ENCODE results near the gene POLR2I. TPM values are rescaled to one million over a fixed set of nuclear protein-coding genes. Genes with fewer than 3 reads are reported as not detected.

The POLR2I gene
- total and polyA plus RNA-seq, 2 of the 13 experiments (the other 11 are each of a cell fraction or from before 2014, with no cell fraction given): 40.5 to 104 TPM

DNA sequence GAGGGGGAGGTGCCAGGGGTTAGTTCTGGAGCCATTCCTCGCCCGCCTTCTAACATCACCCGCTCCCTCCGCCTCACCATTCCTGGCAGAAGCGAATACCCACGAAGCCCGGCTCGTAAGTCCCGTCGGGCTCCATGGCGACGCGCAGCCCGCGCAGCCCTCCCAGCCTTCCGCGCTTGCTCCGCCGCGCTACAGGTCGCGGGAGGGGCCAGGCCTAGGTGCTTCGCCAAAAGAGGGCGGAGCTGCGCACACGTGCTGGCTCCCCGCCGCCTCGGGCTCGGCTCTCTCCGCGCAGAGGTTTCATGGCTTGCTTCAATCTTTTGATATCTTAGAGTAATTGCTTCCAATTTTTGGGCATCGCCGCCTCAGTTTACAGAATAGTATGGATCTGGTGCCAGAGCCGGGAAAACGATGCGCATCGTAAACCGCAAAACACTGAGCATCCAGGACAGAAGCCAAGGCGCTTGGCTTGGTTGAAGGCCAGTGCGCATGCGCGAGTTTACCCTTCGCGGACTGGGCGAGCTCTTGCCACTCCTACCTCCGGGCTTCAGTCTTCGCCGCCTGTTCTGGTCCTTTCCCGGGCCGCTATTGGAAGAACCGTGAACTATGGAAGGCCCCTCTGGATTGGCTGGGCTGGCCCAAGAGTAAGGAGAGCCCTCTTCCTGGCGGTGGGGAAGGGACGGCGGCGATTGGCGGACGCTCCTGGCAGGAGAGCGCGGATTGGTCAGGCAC lies at the start of gene POLR2I (continued):
- TF ChIP-seq ZNF660 (CRISPR knock-in tag; IDR thresholded peaks at IDR 0.05; ENCODE audit: borderline replicate concordance, low read depth) (no peak), ZNF280D (CRISPR knock-in tag; IDR thresholded peaks at IDR 0.05) (no peak), CCAR2 (optimal IDR thresholded peaks at IDR 0.05; ENCODE audit: low read depth, low read length) (no peak), ZNF180 (CRISPR knock-in tag; IDR thresholded peaks at IDR 0.05; ENCODE audit: borderline replicate concordance, low read depth) (no peak), ZNF878 (CRISPR knock-in tag; IDR thresholded peaks at IDR 0.05) (peak; percentile 40; the same call in 1 of the 2 replicates), YY1 (IDR thresholded peaks at IDR 0.05; ENCODE audit: insufficient read depth, insufficient replicate concordance, low read depth, low read length) (peak; percentile 84), SRY (CRISPR knock-in tag; IDR thresholded peaks at IDR 0.05) (no peak), ZSCAN20 (CRISPR knock-in tag; IDR thresholded peaks at IDR 0.05; ENCODE audit: borderline replicate concordance) (peak; percentile 83), NKX3-1 (CRISPR knock-in tag; IDR thresholded peaks at IDR 0.05) (peak; percentile 93), GTF3A (CRISPR knock-in tag; conservative IDR thresholded peaks at IDR 0.05) (no peak)
- TF ChIP-seq, protein P1, sequence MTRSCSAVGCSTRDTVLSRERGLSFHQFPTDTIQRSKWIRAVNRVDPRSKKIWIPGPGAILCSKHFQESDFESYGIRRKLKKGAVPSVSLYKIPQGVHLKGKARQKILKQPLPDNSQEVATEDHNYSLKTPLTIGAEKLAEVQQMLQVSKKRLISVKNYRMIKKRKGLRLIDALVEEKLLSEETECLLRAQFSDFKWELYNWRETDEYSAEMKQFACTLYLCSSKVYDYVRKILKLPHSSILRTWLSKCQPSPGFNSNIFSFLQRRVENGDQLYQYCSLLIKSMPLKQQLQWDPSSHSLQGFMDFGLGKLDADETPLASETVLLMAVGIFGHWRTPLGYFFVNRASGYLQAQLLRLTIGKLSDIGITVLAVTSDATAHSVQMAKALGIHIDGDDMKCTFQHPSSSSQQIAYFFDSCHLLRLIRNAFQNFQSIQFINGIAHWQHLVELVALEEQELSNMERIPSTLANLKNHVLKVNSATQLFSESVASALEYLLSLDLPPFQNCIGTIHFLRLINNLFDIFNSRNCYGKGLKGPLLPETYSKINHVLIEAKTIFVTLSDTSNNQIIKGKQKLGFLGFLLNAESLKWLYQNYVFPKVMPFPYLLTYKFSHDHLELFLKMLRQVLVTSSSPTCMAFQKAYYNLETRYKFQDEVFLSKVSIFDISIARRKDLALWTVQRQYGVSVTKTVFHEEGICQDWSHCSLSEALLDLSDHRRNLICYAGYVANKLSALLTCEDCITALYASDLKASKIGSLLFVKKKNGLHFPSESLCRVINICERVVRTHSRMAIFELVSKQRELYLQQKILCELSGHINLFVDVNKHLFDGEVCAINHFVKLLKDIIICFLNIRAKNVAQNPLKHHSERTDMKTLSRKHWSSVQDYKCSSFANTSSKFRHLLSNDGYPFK (CRISPR knock-in tag; IDR thresholded peaks at IDR 0.05; ENCODE audit: borderline replicate concordance): peak; percentile 86
- TF ChIP-seq, protein P2, sequence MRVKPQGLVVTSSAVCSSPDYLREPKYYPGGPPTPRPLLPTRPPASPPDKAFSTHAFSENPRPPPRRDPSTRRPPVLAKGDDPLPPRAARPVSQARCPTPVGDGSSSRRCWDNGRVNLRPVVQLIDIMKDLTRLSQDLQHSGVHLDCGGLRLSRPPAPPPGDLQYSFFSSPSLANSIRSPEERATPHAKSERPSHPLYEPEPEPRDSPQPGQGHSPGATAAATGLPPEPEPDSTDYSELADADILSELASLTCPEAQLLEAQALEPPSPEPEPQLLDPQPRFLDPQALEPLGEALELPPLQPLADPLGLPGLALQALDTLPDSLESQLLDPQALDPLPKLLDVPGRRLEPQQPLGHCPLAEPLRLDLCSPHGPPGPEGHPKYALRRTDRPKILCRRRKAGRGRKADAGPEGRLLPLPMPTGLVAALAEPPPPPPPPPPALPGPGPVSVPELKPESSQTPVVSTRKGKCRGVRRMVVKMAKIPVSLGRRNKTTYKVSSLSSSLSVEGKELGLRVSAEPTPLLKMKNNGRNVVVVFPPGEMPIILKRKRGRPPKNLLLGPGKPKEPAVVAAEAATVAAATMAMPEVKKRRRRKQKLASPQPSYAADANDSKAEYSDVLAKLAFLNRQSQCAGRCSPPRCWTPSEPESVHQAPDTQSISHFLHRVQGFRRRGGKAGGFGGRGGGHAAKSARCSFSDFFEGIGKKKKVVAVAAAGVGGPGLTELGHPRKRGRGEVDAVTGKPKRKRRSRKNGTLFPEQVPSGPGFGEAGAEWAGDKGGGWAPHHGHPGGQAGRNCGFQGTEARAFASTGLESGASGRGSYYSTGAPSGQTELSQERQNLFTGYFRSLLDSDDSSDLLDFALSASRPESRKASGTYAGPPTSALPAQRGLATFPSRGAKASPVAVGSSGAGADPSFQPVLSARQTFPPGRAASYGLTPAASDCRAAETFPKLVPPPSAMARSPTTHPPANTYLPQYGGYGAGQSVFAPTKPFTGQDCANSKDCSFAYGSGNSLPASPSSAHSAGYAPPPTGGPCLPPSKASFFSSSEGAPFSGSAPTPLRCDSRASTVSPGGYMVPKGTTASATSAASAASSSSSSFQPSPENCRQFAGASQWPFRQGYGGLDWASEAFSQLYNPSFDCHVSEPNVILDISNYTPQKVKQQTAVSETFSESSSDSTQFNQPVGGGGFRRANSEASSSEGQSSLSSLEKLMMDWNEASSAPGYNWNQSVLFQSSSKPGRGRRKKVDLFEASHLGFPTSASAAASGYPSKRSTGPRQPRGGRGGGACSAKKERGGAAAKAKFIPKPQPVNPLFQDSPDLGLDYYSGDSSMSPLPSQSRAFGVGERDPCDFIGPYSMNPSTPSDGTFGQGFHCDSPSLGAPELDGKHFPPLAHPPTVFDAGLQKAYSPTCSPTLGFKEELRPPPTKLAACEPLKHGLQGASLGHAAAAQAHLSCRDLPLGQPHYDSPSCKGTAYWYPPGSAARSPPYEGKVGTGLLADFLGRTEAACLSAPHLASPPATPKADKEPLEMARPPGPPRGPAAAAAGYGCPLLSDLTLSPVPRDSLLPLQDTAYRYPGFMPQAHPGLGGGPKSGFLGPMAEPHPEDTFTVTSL (CRISPR knock-in tag; IDR thresholded peaks at IDR 0.05; ENCODE audit: borderline replicate concordance): no peak
